Upper lobe of left lung (tissue), 4 donors: Measurements from ENCODE around the gene PPCS.

Experiments
- EP300 ChIP-seq, 4 donors: sonication (generic); formaldehyde crosslinking; IDR thresholded peaks; one replicate each; pipeline ENCODE4 v1.5.1; 2017; ENCODE audit warnings: antibody characterized with exemption in 4 of 4, control low read depth in 2 of 4
- TF ChIP-seq, protein P1 (sequence below), 6 experiments: fragments of 450-650 bp in 4 of 6; fragments of 200-600 bp in 2 of 6; sonication (generic) in 2 of 6; IDR thresholded peaks; one replicate each; pipeline ENCODE4 v1.5.1; 2016 to 2019; ENCODE audit warnings: antibody characterized with exemption in 6 of 6

DNA sequence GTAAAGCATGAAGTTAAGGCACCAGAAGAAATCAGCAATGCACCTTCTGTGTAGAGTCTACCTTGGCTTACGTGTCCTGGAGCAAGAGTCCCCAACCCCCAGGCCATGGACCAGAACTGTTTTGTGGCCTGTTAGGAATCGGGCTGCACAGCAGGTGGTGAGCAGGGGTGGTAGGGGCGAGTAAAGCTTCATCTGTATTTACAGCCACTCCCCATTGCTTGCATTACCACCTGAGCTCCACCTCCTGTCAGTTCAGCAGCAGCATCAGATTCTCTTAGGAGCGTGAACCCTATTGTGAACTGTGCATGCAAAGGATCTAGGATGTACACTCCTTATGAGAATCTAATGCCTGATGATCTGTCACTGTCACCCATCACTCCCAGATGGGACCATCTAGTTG, 22.0 kb upstream of the PPCS start:
- TF ChIP-seq EP300 (IDR thresholded peaks at IDR 0.05), result no peak
- TF ChIP-seq, protein P1, sequence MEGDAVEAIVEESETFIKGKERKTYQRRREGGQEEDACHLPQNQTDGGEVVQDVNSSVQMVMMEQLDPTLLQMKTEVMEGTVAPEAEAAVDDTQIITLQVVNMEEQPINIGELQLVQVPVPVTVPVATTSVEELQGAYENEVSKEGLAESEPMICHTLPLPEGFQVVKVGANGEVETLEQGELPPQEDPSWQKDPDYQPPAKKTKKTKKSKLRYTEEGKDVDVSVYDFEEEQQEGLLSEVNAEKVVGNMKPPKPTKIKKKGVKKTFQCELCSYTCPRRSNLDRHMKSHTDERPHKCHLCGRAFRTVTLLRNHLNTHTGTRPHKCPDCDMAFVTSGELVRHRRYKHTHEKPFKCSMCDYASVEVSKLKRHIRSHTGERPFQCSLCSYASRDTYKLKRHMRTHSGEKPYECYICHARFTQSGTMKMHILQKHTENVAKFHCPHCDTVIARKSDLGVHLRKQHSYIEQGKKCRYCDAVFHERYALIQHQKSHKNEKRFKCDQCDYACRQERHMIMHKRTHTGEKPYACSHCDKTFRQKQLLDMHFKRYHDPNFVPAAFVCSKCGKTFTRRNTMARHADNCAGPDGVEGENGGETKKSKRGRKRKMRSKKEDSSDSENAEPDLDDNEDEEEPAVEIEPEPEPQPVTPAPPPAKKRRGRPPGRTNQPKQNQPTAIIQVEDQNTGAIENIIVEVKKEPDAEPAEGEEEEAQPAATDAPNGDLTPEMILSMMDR (IDR thresholded peaks at IDR 0.05), result no peak
